NB4 (cell line): ENCODE measurements around the gene SMCP.

Experiments
- DNase-seq: peaks from one replicate; pipeline ENCODE4 v3.0.0; 2010; ENCODE audit warnings: low read depth
- H3K4me3 ChIP-seq: one replicate; pipeline ENCODE4 v1.5.1; 2011; ENCODE audit warnings: mild to moderate bottlenecking, low read depth, low read length, moderate library complexity
- MAX ChIP-seq: IDR thresholded peaks from 2 replicates; pipeline ENCODE4 v1.6.1; 2011; ENCODE audit warnings: low read depth, low read length
- MYC ChIP-seq: IDR thresholded peaks from 2 replicates; pipeline ENCODE4 v1.6.1; 2011; ENCODE audit warnings: low read depth, low read length
- POLR2A ChIP-seq: IDR thresholded peaks from 2 replicates; pipeline ENCODE4 v1.6.1; 2011; ENCODE audit warnings: mild to moderate bottlenecking; ENCODE audit not compliant: insufficient read length; ENCODE audit errors: extremely low read depth
- TF ChIP-seq, protein P1 (sequence below): IDR thresholded peaks from one replicate; pipeline ENCODE4 v1.5.1; 2012; ENCODE audit warnings: low read depth, low read length

SMCP gene

GRCh38 chr1:152880907-152881306 is 2.8 kb downstream of the SMCP start:
- H3K4me3 ChIP-seq = no peak overlapping the region
- DNase-seq = no peak
- TF ChIP-seq MYC (no peak), MAX (no peak)

DNA sequence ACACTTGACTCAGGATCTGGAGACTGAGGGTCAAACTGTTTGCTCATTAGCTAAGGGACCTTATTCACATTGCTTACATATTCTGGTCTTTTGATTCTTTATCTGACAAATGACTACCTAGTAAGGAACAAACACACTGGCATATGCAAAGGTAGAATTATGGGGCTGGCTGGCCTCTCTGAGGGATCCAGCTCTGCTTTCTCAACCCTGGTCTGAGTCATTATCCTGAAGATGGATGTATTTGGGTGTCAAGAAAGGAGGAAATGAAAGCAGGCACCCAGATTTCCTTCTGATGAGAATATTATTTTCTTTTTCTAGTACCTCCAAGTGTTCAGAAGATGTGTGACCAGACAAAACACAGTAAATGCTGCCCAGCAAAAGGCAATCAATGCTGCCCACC is 6.0 kb downstream of the SMCP start:
- no peak for DNase-seq
- no peak for TF ChIP-seq POLR2A
- TF ChIP-seq MAX = no peak
- no peak for TF ChIP-seq MYC

DNA sequence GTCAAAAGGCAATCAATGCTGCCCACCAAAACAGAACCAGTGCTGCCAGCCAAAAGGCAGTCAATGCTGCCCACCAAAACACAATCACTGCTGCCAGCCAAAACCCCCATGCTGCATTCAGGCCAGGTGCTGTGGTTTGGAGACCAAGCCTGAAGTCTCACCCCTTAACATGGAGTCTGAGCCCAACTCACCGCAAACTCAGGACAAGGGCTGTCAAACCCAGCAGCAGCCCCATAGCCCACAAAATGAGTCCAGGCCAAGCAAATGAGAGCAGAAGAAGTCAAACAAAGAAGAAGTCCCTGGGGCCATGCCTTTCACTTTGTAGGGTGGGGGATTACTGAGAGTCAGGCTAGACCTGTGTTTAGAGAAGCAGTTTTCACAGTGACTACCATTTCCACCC is 6.4 kb downstream of the SMCP start:
- H3K4me3 ChIP-seq = no peak overlapping the region
- no peak for DNase-seq
- TF ChIP-seq MYC (no peak), POLR2A (no peak), MAX (no peak)
- TF ChIP-seq, protein P1, sequence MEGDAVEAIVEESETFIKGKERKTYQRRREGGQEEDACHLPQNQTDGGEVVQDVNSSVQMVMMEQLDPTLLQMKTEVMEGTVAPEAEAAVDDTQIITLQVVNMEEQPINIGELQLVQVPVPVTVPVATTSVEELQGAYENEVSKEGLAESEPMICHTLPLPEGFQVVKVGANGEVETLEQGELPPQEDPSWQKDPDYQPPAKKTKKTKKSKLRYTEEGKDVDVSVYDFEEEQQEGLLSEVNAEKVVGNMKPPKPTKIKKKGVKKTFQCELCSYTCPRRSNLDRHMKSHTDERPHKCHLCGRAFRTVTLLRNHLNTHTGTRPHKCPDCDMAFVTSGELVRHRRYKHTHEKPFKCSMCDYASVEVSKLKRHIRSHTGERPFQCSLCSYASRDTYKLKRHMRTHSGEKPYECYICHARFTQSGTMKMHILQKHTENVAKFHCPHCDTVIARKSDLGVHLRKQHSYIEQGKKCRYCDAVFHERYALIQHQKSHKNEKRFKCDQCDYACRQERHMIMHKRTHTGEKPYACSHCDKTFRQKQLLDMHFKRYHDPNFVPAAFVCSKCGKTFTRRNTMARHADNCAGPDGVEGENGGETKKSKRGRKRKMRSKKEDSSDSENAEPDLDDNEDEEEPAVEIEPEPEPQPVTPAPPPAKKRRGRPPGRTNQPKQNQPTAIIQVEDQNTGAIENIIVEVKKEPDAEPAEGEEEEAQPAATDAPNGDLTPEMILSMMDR = no peak

More for the DNA sequence above, 6.0 kb downstream of the SMCP start:
- no peak overlapping the region for H3K4me3 ChIP-seq

- no peak overlapping the region for H3K4me3 ChIP-seq
- no peak for DNase-seq
- TF ChIP-seq, protein P1 = no peak
- TF ChIP-seq POLR2A (no peak), MAX (no peak), MYC (no peak)
Observed at GRCh38 chr1:152884966-152885624, 7.0 kb downstream of the SMCP start.

GRCh38 chr1:152886085-152886484 is 8.0 kb downstream of the SMCP start:
- no peak overlapping the region for H3K4me3 ChIP-seq
- DNase-seq = no peak
- no peak for TF ChIP-seq POLR2A
- TF ChIP-seq, protein P1 = no peak
- TF ChIP-seq MAX = no peak
- no peak for TF ChIP-seq MYC

- TF ChIP-seq MYC (no peak), POLR2A (no peak), MAX (no peak)
- TF ChIP-seq, protein P1 = no peak
- H3K4me3 ChIP-seq = no peak overlapping the region
- DNase-seq = no peak
Observed at GRCh38 chr1:152886758-152887409, 8.8 kb downstream of the SMCP start.
